HG02840 (cell line): ENCODE results near the gene TCERG1L.

Source experiments
- ATAC-seq: cut with Tn5 transposase; IDR thresholded peaks from one replicate; pipeline ENCODE4 v1.9.1; 2021; ENCODE audit warnings: mild to moderate bottlenecking, moderate library complexity, moderate number of reproducible peaks; ENCODE audit not compliant: unreplicated experiment, low FRiP score

Gene TCERG1L

DNA sequence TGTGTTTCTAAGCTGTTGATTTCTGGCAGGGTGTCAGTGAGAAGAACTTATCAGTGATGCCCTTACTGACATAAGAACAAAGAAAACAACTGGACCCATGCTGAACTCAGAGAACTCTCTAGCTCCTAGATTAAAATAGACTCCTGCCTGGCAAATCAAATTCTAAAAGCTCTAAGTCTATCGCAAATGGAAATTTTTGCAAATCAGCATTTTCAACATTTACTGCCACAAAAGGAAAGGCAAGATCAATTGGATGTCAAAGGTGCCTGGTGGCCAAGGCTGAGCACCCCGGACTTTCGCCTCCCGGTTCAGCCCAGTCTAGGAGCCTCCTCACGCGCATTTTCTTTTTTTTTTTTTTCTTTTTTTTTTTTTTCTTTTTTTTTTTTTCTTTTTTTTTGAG lies 251.6 kb downstream of the TCERG1L start:
- no peak for ATAC-seq

DNA sequence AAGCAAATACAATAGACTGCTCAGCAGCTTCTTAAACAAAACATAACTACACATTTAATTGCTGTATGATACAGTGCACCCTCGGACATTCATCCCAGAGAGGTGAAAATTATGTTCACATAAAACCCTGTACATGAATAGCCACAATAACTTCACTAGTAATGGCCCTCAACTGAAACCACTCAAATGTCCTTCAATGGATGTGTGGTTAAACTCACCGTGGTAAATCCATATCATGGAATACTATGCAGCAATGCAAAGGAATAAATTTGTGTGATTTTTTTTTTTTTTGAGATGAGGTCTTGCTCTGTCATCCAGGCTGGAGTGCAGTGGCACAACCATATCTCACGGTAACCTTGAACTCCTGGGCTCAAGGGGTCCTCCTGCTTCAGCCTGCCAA lies 252.7 kb downstream of the TCERG1L start:
- no peak for ATAC-seq

DNA sequence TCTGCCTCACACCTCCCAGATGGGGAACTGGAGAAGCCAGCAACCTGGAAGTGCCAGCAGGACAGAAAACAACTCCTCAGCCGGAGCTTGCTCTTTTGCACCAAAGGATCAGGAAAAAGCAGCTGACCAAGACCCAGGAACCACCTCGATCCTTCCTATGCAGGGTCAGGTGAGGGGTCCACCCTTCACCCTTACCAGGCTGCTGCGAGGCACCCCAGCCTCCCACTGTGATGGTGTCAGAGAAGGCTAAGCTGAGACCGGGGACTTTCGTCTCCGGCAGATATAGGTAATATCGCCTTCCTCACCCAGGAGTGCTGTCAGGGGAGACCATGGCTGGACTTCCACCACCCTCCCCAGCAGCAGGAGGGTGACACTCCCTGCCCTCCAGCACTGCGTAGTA lies 254.7 kb downstream of the TCERG1L start:
- ATAC-seq, result no peak

DNA sequence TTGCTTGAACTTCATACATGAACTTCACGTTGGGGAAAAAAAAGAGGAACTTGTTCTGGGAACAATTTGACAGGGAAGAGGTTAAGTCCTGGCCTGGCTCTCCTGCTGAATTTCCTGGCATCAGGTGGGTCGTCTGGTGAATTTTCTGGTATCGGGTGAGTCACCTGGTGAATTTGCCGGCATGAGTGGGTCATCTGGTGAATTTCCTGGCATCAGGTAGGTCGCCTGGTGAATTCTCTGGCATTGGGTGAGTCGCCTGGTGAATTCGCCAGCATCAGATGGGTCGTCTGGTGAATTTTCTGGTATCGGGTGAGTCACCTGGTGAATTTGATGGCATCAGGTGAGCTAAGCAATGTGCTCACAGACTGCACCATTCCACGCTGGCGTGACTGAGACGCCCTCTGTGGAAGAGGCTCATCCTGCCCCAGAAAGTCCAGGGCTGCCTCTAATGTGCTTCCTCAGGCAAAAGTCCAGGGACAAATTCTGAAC lies 255.4 kb downstream of the TCERG1L start:
- no peak for ATAC-seq

DNA sequence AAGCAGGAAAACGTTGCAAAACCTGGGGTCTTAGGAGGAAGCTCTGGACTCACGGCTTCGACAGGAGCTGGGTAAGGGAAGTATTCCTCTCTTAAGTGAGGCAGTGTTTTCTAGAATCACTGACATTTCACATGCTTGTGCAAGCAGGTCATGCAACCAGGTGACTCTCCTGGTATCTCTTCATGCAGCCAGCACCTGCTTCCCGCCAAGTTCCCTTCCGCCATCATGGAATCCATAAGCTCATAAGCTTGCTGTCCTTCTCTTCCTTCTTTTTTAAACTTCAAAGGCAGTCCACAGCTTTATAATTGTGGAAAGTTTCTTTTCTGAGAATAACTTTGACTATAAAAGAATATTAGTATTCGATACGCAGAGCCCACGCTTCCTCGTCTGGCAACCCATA lies 256.1 kb downstream of the TCERG1L start:
- ATAC-seq, result no peak

DNA sequence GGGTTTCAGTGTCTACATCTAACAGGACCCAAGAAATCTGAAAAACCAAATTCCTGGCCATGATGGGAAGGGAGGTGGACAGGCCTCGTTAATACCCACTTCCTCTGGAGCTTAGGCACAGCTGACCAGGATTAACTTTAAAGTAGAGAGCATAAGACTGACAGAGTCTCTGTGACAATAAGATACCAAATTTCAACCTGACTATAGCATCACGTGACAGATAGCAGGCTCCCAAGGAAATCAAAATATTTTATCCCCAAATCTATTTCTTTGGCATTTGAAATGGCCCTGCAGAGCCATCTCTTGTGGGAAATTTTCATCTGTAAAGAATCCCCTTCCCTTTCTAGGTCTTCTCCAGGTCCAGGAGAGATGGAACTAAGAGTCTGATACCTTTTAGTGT lies 258.3 kb downstream of the TCERG1L start:
- no peak for ATAC-seq

DNA sequence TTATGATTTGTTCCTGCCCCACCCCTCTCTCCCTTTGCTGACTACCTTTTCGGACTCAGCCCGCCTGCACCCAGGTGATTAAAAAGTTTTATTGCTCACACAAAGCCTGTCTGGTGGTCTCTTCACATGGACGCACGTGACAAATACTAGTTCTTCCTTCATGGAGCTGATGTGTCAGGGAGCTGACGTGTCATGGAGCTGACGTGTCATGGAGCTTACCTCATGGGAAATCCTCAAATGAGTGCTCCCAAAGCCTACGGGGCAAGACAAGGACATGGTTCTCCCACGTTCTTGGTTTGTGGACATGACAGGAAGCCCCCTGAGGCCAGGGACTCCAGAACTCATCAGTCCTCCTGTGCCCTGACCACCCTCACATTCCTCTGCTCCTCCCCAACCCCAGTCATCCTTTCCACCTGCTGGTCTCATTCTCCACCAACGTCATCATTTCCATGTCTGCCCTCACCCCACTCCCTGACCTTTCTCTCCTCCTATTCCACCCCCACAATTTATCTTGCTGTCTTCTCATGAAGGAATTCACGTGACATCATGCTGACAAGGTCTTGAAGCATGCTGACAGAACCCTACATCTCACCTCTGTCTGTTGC lies 261.3 kb downstream of the TCERG1L start:
- ATAC-seq, result no peak

DNA sequence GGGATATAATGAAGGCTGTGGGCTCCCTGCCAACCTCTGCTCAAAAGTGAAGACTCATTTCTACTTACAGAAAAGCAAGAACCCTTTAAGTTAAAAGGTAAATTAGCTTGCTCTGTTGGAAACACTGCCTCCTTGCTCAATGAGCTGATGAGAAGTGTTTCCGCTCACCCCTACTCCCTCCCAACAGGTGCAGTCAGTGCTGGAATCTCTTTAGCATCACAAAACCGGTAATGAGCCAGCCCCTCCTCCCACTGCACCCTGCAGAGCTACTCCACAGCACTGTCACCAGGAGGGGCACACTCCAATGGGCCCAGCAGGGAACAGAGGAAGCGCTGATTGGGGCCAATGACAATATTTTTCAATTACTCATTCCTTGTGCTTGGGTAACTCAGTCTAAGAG lies 262.5 kb downstream of the TCERG1L start:
- no peak for ATAC-seq

DNA sequence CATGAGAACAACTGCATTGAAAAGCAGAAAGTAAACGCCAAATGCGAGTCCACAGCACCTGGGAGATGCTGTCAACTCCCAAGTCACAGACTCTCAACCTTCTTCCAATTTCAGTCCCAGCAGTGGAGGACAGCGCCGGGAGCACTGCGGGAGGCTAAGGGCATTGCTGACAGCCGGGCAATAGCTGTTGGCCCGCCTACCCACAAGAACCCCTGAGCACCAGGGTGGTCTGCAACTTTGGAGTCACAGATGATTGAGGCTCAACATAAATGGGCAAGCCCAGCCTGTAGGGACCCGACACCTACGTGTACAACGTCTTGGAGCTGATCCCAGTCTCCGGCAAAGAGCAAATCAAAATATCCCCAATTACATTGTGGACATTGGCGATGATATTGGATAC lies 262.9 kb downstream of the TCERG1L start:
- ATAC-seq, result no peak

DNA sequence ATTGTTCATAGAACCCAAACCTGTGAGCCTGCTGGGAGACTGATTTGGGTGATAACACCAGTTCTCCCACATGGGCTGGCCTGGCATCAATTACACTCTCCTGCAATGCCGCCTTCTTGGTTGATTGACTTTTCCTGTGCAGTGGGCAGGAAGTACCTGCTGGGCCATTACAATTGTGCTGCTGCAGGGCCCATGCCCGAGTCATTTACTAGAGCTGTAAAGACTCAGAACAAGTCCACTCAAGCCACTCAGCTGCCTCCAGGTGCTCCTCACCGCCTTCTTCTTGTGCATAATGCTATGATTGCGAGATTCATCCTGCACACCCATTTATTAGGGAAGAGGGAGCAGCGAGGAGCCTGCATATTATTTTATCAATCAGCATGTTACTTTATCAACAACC lies 264.0 kb downstream of the TCERG1L start:
- ATAC-seq, result no peak

DNA sequence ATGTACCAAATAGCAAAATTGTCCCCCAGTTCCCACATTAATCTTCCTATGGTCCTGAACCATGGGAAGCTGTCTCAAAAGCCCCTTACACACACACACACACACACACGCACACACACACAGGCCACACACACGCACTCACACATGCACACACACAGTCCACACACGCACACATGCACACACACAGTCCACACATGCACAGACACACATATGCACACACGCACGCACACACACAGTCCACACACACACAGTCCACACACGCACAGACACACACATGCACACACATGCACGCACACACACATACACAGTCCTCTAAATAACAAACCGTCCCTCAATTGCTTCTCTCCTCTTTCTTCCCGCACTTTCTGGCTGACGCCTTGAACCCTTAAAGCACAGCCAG lies 265.3 kb downstream of the TCERG1L start:
- no peak for ATAC-seq

DNA sequence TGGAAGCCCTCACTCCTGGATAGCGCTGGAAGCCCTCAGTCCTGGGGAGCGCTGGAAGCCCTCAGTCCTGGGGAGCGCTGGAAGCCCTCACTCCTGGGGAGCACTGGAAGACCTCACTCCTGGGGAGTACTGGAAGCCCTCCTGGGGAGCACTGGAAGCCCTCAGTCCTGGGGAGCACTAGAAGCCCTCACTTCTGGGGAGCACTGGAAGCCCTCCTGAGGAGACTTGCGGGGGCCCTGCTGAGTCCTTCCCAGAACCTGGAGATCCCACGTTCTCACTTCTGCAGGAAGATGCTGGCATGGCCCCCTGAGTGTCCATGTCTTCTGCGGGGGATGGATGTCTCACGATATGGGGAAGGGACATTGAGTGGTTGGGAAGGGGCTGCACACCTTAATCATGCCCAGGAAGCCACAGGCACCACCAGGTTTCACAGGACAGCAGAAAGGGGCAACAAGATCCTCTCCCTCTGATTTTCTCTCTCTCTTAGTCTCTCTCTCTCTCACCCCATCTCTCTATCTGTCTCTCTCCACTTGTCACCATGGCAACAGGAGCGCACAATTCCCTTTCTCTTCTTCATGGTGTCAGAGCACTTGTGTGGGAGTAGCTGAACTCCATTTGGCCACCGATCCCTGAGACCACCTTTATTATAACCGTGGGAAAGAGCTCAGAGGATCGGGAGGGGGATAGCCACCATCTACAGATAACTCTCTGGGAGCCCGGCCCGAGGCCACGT lies 267.0 kb downstream of the TCERG1L start:
- ATAC-seq, result no peak

DNA sequence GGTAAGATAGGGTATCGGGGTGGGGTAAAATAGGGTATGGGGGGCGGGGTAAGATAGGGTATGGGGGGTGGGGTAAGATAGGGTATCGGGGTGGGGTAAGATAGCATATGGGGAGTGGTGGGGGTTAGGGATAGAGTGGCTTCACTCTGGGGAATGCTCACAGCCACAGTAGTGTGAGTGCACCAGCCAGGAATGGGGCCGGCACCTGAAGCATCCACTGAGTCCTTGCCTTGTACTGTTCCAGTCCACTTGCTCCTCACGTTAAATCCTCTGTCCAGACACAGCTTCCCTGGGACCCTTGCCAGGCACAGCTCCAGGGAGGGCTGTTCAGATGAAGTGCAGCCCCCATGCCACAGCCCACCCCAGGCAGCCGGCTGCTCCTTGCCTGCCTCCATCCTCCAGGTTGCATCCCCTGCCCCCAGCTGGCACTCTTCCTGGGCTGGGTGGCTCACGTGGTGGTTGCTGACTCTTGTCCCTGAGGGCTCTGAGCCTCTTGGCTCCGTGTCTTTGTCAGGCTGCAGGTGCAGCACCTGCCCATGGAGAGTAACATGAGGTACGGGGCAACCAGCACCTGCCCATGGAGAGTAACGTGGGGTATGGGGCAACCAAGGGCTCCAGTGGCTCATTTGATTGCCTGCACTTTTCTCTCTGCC lies 268.4 kb downstream of the TCERG1L start:
- ATAC-seq, result no peak
